KMS-11 (cell line): ENCODE data around the gene NANOS3.

Experiments used
- H2AFZ ChIP-seq: fragments of 200-600 bp; sonication (generic); 2 replicates; pipeline ENCODE4 v1.6.1; 2016; ENCODE audit warnings: antibody characterized with exemption, mixed run types, low read depth
- H3K27ac ChIP-seq: fragments of 200-600 bp; sonication (generic); 2 replicates; pipeline ENCODE4 v1.6.1; 2016; ENCODE audit warnings: mild to moderate bottlenecking, mixed run types
- H3K27me3 ChIP-seq: fragments of 200-600 bp; sonication (generic); 2 replicates; pipeline ENCODE4 v1.6.1; 2017; ENCODE audit warnings: mild to moderate bottlenecking, low read depth, mixed run types, moderate library complexity; ENCODE audit not compliant: insufficient read depth
- H3K36me3 ChIP-seq: fragments of 200-600 bp; sonication (generic); 2 replicates; pipeline ENCODE4 v1.6.1; 2017; ENCODE audit warnings: mild to moderate bottlenecking, mixed run types; ENCODE audit not compliant: insufficient read depth
- H3K4me1 ChIP-seq: fragments of 200-600 bp; sonication (generic); 2 replicates; pipeline ENCODE4 v1.6.1; 2016; ENCODE audit warnings: mild to moderate bottlenecking, low read depth, mixed run types; ENCODE audit not compliant: poor library complexity, severe bottlenecking
- H3K4me2 ChIP-seq: fragments of 200-600 bp; sonication (generic); 2 replicates; pipeline ENCODE4 v1.7.0; 2016; ENCODE audit warnings: mild to moderate bottlenecking, mixed run types
- H3K4me3 ChIP-seq: fragments of 200-600 bp; sonication (generic); IDR thresholded peaks from 2 replicates; pipeline ENCODE4 v1.6.1; 2017; ENCODE audit warnings: low read depth, low read length, mixed read lengths; ENCODE audit not compliant: insufficient read depth
- H3K79me2 ChIP-seq: fragments of 200-600 bp; sonication (generic); 2 replicates; pipeline ENCODE4 v1.6.1; 2016; ENCODE audit warnings: low read depth, mixed run types; ENCODE audit not compliant: insufficient read depth
- H3K9ac ChIP-seq: fragments of 200-600 bp; sonication (generic); 2 replicates; pipeline ENCODE4 v1.6.1; 2016; ENCODE audit warnings: mild to moderate bottlenecking, mixed run types
- H4K20me1 ChIP-seq: fragments of 200-600 bp; sonication (generic); 2 replicates; pipeline ENCODE4 v1.6.1; 2016; ENCODE audit warnings: mild to moderate bottlenecking, mixed run types; ENCODE audit not compliant: insufficient read depth
- TF ChIP-seq, protein P1 (sequence below): fragments of 200-600 bp; sonication (generic); conservative IDR thresholded peaks from 2 replicates; pipeline ENCODE4 v1.6.1; 2017; ENCODE audit warnings: low read depth, mild to moderate bottlenecking, antibody characterized with exemption, low read length, moderate library complexity, mixed read lengths

The NANOS3 gene

DNA sequence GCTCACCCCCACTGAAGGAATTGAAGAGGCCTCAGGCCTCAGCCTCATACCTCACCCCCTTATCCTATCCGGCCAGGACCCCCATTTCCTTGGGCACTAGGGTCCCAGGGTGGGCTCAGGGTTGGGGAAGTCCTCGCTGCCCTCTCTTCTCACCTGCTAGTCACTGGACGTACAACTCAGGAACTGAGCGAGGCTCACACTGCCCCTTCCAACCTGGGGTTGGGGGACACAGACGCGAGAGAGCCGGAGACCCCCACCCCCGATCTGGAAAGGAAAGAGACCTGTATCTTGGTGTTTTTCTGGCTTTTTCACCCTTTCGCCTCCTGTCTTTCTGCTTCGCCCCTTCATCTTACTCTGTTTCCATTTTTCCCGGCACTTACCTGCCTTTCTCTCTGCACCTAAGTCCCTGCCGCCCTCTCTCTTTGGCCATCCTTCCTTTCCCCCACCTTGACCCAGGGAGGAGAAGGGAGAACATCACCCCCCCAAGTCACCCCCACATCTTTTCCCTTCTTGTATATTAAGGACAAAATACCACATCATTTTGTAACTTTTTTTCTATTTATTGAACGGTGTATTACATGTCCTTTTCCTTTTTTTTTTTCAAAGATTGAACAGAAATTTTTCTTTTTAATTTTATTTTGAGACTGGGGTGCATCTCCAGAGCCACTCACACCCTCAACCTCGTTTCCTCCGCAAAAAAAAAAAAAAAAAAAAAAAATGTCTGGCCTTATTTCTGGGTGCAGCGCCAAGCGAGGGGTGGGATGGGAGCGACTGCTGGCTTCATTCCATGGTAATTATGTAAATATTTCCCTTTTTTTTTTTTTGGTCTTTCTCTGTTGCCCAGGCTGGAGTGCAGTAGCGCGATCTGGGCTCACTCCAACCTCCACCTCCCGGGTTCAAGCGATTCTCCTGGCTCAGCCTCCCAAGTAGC lies 45.1 kb upstream of the NANOS3 start:
- Histone ChIP-seq H3K27ac (no peak overlapping the region), H4K20me1 (no peaks in the 10 kb centered on the region), H3K27me3 (no peaks in the 10 kb centered on the region), H2AFZ (no peak overlapping the region), H3K9ac (no peak overlapping the region), H3K4me2 (no peak overlapping the region), H3K4me1 (no peaks in the 10 kb centered on the region), H3K79me2 (no peaks in the 10 kb centered on the region), H3K36me3 (no peaks in the 10 kb centered on the region), H3K4me3 (no peak overlapping the region)
- TF ChIP-seq, protein P1, sequence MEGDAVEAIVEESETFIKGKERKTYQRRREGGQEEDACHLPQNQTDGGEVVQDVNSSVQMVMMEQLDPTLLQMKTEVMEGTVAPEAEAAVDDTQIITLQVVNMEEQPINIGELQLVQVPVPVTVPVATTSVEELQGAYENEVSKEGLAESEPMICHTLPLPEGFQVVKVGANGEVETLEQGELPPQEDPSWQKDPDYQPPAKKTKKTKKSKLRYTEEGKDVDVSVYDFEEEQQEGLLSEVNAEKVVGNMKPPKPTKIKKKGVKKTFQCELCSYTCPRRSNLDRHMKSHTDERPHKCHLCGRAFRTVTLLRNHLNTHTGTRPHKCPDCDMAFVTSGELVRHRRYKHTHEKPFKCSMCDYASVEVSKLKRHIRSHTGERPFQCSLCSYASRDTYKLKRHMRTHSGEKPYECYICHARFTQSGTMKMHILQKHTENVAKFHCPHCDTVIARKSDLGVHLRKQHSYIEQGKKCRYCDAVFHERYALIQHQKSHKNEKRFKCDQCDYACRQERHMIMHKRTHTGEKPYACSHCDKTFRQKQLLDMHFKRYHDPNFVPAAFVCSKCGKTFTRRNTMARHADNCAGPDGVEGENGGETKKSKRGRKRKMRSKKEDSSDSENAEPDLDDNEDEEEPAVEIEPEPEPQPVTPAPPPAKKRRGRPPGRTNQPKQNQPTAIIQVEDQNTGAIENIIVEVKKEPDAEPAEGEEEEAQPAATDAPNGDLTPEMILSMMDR = no peak

DNA sequence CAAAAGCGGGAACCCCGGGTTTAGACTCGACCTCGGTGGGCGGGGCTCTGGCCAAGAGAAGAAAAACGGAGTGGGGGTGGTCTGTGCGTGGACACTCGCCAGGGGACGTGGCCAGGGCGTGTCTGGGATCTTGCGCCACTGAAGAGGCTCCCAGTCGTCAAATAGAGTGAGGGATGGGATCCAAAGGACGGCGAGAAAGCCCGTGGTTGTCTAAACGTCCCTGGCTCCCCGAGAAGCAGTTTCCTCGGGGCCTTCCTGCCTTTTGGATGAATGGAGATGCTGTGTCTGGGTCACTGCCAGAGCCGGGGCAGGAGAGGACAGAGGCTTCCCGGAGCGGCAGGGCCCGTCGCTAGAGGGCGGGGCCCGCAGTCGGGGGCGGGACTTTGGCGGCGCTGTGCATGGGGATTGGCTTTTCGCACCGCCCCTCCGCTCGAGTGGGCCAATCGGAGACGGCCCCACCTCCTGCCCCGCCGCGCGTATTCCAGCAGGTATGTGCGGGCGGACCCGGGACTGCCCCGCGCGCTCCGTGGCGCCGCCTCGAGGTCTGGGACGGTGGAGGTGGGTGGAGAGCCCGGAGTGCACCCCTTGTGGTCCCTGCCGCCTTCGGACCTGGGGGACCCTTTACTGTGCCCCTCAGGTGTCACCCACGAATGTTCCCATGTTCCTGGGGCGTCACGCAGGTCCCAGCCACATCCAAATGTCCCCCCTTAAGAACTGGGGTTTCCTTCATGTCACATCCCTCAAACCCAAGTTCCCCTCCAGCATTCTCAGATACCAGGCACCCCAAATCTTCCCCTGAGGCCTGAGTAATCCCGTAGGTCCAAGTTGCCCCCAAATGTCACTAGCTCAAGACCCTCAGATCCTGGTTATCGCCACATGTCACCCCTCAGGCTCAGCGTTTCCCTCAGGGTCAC lies 43.3 kb upstream of the NANOS3 start:
- no peaks in the 10 kb centered on the region for H4K20me1 ChIP-seq
- H3K4me1 ChIP-seq = peaks cover 5% of the 10 kb centered on the region
- H3K9ac ChIP-seq = no peak overlapping the region
- H3K27ac ChIP-seq = no peak overlapping the region
- TF ChIP-seq, protein P1 = no peak
- peaks cover 11% of the 10 kb centered on the region; the same call in 1 of the 2 replicates for H3K79me2 ChIP-seq
- no peaks in the 10 kb centered on the region for H3K27me3 ChIP-seq
- no peak overlapping the region for H3K4me3 ChIP-seq
- H3K36me3 ChIP-seq = no peaks in the 10 kb centered on the region
- H2AFZ ChIP-seq = peak overlapping the region; percentile 46; the same call in 1 of the 2 replicates
- H3K4me2 ChIP-seq = peak overlapping the region; percentile 28; the same call in 1 of the 2 replicates

DNA sequence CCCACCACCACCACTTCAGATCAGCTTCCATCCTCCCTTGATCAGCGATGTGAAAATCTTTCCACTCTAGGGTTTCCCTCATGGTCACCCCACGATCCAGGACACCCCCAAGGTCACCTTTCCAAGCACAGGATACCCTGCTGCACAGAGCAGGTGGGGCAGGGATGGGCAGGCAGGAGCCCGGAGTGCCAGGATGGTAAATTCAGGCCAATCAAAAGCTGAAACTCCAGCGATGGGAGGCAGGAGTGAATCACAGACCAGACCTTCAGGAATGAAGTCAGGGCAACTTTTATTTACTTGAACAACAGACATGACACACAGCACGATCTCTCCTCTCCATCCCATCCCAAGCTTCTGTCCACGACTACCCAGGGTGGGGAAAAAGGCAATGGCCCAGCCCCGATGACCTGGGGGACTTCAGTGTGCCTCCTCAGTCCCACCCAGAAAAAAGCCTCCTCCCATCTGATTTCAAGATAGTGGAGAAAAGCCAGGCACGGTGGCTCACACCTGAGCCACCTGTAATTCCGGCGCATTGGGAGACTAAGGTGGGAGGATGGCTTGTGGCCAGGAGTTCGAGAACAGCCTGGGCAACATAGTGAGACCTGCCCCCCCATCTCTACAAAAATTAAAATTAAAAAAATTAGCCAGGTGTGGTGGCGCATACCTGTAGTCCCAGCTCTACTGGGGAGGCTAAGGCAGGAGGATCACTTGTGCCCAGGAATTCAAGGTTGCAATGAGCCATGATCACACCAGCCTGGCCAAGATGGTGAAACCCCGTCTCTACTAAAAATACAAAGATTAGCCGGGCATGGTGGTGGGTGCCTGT lies 42.5 kb upstream of the NANOS3 start:
- Histone ChIP-seq H3K4me1 (peaks cover 9% of the 10 kb centered on the region), H3K27me3 (no peaks in the 10 kb centered on the region), H3K9ac (no peak overlapping the region), H3K4me3 (no peak overlapping the region), H4K20me1 (no peaks in the 10 kb centered on the region), H3K27ac (no peak overlapping the region), H3K79me2 (peaks cover 14% of the 10 kb centered on the region; the same call in 1 of the 2 replicates), H3K36me3 (no peaks in the 10 kb centered on the region), H2AFZ (no peak overlapping the region; the same call in 1 of the 2 replicates), H3K4me2 (no peak overlapping the region)
- TF ChIP-seq, protein P1 = no peak
